ENCODE data around the gene GOLM1.

- TF ChIP-seq CTCF (IDR thresholded peaks at IDR 0.05): no peak
- no peak for TF ChIP-seq POLR2A (IDR thresholded peaks at IDR 0.05)
These were observed 19.9 kb downstream of the GOLM1 start for GRCh38 chr9:86079421-86079831.

All from heart left ventricle (tissue), 13 donors.